TTC549 (cell line): ENCODE data around the gene RAE1.

Experiments used
- FAIRE-seq: peaks from 2 replicates; lab custom pipeline; 2012; peaks lifted over from hg19 to GRCh38; lab: Jason Lieb, UNC

RAE1 gene

GRCh38 chr20:57400821-57401564 is 49.9 kb downstream of the RAE1 start:
- FAIRE-seq = no peak

GRCh38 chr20:57401565-57401918 is 50.5 kb downstream of the RAE1 start:
- FAIRE-seq = no peak

GRCh38 chr20:57402206-57403125 is 51.4 kb downstream of the RAE1 start:
- no peak for FAIRE-seq

GRCh38 chr20:57403216-57403615 is 52.2 kb downstream of the RAE1 start:
- FAIRE-seq = no peak

GRCh38 chr20:57404006-57404405 is 53.0 kb downstream of the RAE1 start:
- no peak for FAIRE-seq

GRCh38 chr20:57404419-57405072 is 53.5 kb downstream of the RAE1 start:
- FAIRE-seq = no peak

- FAIRE-seq = no peak
Observed at GRCh38 chr20:57405236-57406016, 54.4 kb downstream of the RAE1 start.

GRCh38 chr20:57407541-57407956 is 56.5 kb downstream of the RAE1 start:
- FAIRE-seq = no peak

GRCh38 chr20:57408131-57408530 is 57.1 kb downstream of the RAE1 start:
- FAIRE-seq = no peak

- FAIRE-seq = no peak
Observed at GRCh38 chr20:57408536-57409233, 57.6 kb downstream of the RAE1 start.

GRCh38 chr20:57409316-57409671 is 58.2 kb downstream of the RAE1 start:
- no peak for FAIRE-seq

- no peak for FAIRE-seq
Observed at GRCh38 chr20:57409672-57410397, 58.8 kb downstream of the RAE1 start.

- no peak for FAIRE-seq
Observed at GRCh38 chr20:57410398-57410920, 59.4 kb downstream of the RAE1 start.

GRCh38 chr20:57410924-57411323 is 59.9 kb downstream of the RAE1 start:
- no peak for FAIRE-seq

GRCh38 chr20:57411406-57412283 is 60.6 kb downstream of the RAE1 start:
- FAIRE-seq = no peak

- FAIRE-seq = no peak
Observed at GRCh38 chr20:57412347-57413029, 61.4 kb downstream of the RAE1 start.

GRCh38 chr20:57413986-57414385 is 62.9 kb downstream of the RAE1 start:
- FAIRE-seq = no peak

GRCh38 chr20:57414867-57415592 is 64.0 kb downstream of the RAE1 start:
- FAIRE-seq = no peak
